B cell (primary cell): Measurements from ENCODE around the gene COBLL1.

ENCODE experiments used
- CTCF ChIP-seq: fragments of 200-600 bp; IDR thresholded peaks from one replicate; pipeline ENCODE4 v1.8.0; 2022; ENCODE audit warnings: antibody characterized with exemption, mild to moderate bottlenecking
- EZH2 ChIP-seq: IDR thresholded peaks from 2 replicates; pipeline ENCODE4 v1.6.1; 2012; ENCODE audit warnings: borderline replicate concordance, low read depth, mild to moderate bottlenecking, moderate library complexity, low read length; ENCODE audit not compliant: insufficient read depth, poor library complexity, severe bottlenecking

DNA sequence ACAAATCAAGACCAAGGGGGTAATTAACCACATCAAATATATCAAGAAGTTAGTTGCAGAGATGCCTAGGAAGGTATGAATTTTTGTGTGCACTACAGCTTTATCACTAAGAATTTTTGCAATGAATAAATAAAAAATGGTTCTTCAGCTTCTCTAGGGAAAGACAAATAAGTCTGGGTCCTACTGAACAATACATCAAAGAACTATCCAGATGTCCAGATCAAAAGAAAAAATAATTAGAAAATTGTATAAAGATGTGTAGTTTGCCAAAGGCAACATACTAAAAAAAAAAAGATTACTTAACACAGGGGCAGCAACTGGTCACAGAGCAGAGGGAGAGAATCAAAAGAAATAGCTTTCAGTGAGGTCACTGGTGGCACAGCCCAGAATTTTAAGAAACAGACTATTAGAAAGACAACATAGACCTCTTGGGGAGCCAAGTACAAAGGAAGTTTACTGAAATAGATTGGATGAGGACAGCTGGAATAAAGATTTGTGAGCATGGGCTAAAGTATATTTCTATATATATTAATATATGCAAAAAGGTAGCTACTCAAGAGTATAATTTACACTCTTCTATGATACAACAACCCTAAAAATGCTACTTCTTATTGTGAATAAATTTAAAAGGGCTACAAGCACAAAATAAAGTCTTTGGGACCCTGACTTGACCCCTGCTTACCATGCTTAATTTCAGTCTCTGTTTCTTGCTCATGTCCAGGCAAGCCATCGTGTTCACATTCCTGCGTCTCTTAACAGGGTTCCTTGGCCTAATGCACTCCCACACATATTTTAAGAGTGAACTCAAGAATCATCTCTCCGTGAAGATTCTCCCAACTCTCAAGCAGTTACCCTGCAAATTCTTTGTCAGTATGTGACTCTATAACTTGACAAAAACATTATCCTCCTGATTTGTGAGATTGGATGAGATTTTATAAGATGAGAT, 121.4 kb downstream of the COBLL1 start:
- TF ChIP-seq EZH2, result no peak
- no peak for TF ChIP-seq CTCF
